Gastrocnemius medialis (tissue), 4 donors: ENCODE data around the gene ADAMTS8. TPM values are rescaled to one million over a fixed set of nuclear protein-coding genes. Genes with fewer than 3 reads are reported as not detected.
A peak's percentile ranks its signal among the peaks of the same experiment; 100 is the strongest.

Experiments used
- ATAC-seq, 2 donors: fragments of 150-250 bp; one replicate each; pipeline ENCODE4 v1.9.1; 2016
- DNase-seq, 2 donors: peaks; one replicate each; pipeline ENCODE4 v3.0.0-alpha.2; 2019
- H3K27ac ChIP-seq, 4 donors: fragments of 200-600 bp; sonication (generic); 1 replicate in 1 of 4; 2 replicates in 3 of 4; pipeline ENCODE4 v1.5.1; 2016 to 2018; ENCODE audit warnings: mild to moderate bottlenecking in 2 of 4, moderate library complexity in 1 of 4
- H3K27me3 ChIP-seq, 3 donors: fragments of 200-600 bp; sonication (generic) in 2 of 3; 1 replicate in 1 of 3; 2 replicates in 2 of 3; pipeline versions ENCODE4 v1.5.1 to v1.6.0; 2016 to 2019; ENCODE audit warnings: mild to moderate bottlenecking in 1 of 3, moderate library complexity in 1 of 3
- H3K36me3 ChIP-seq, 2 donors: fragments of 200-600 bp; sonication (generic) in 1 of 2; one replicate each; pipeline ENCODE4 v1.5.1; 2017 to 2018
- H3K4me1 ChIP-seq, 2 donors: fragments of 200-600 bp; sonication (generic) in 1 of 2; one replicate each; pipeline ENCODE4 v1.5.1; 2016 to 2017; ENCODE audit warnings: mild to moderate bottlenecking in 2 of 2
- H3K4me3 ChIP-seq, 4 donors: fragments of 200-600 bp; sonication (generic) in 3 of 4; 1 replicate in 1 of 4; 2 replicates in 3 of 4; pipeline ENCODE4 v1.5.1; 2016 to 2019; ENCODE audit warnings: mild to moderate bottlenecking in 2 of 4
- H3K9me3 ChIP-seq, 3 donors: fragments of 200-600 bp; sonication (generic) in 2 of 3; 1 replicate in 1 of 3; 2 replicates in 2 of 3; pipeline ENCODE4 v1.5.1; 2016 to 2019
- POLR2A ChIP-seq, 2 donors: fragments of 450-650 bp; IDR thresholded peaks; one replicate each; pipeline ENCODE4 v1.6.1; 2017; ENCODE audit warnings: antibody characterized with exemption in 2 of 2, mild to moderate bottlenecking in 2 of 2, moderate library complexity in 2 of 2
- in situ Hi-C, 4 donors: fragments of 200-750 bp; cut with MboI; loops; one replicate each; pipeline versions ENCODE4 v1.15.0 to v1.8.0; 2017; ENCODE audit warnings: low sequenced_read_pairs in 4 of 4
- intact Hi-C: fragments of 100-400 bp; cut with DNase I; formaldehyde crosslinking; loops from one replicate; pipeline ENCODE4 v1.15.1; 2023; ENCODE audit warnings: low total_unique reads
- total RNA-seq, 4 donors: library from RNA; depleted of rRNA; stranded (reverse); fragments of >200 nt; gene quantifications; one replicate each; pipeline versions ENCODE4 v1.1.0 to v1.2.3, GENCODE V29; 2016
- TF ChIP-seq, protein P1 (sequence below), 5 experiments: fragments of 450-650 bp in 3 of 5; fragments of 200-600 bp in 2 of 5; sonication (generic) in 2 of 5; IDR thresholded peaks in 4 of 5; conservative IDR thresholded peaks in 1 of 5; 1 replicate in 4 of 5; 2 replicates in 1 of 5; pipeline ENCODE4 v1.5.1; 2016 to 2019; ENCODE audit warnings: antibody characterized with exemption in 5 of 5, mild to moderate bottlenecking in 3 of 5, moderate library complexity in 3 of 5

Gene ADAMTS8
- total RNA-seq, 4 donors from 2014 or later = 0.26 to 0.46 (median 0.29) TPM; not detected in 1

DNA sequence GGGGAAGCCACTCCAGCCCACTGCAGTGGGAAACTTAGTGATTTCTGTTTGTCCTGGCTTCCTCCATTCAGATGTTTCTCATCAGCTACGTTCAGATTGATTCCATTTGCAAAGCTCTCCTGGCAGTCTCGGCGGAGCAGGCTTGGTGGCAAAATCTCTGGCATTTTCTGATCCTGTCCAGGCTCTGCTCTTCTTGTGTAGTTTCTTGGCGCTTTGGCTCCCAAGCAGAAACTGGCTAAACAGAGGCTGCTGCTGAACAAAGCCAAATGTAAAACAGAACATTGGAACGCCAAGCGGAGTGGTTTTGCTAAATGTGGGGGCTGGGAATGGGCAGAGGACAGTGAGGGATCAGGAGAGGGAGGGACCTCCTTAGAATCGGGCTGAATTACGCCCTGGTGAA, 36.7 kb downstream of the ADAMTS8 start:
- no peaks in the 10 kb centered on the region for H3K9me3 ChIP-seq
- ATAC-seq (no peak), DNase-seq (no peak)
- H3K27ac ChIP-seq = no peak overlapping the region
- no peaks in the 10 kb centered on the region for H3K4me1 ChIP-seq
- in situ Hi-C loops = loop anchor here in 1 of 4 donors (25.0 kb wide), 1 partner anchor 179 kb away; no protein-coding TSS in a partner anchor
- H3K27me3 ChIP-seq = no peaks in the 10 kb centered on the region
- TF ChIP-seq POLR2A (IDR thresholded peaks at IDR 0.05) = no peak
- TF ChIP-seq, protein P1, sequence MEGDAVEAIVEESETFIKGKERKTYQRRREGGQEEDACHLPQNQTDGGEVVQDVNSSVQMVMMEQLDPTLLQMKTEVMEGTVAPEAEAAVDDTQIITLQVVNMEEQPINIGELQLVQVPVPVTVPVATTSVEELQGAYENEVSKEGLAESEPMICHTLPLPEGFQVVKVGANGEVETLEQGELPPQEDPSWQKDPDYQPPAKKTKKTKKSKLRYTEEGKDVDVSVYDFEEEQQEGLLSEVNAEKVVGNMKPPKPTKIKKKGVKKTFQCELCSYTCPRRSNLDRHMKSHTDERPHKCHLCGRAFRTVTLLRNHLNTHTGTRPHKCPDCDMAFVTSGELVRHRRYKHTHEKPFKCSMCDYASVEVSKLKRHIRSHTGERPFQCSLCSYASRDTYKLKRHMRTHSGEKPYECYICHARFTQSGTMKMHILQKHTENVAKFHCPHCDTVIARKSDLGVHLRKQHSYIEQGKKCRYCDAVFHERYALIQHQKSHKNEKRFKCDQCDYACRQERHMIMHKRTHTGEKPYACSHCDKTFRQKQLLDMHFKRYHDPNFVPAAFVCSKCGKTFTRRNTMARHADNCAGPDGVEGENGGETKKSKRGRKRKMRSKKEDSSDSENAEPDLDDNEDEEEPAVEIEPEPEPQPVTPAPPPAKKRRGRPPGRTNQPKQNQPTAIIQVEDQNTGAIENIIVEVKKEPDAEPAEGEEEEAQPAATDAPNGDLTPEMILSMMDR (IDR thresholded peaks at IDR 0.05 in 4 of 5, conservative IDR thresholded peaks at IDR 0.05 in 1 of 5) = no peak
- H3K36me3 ChIP-seq = no peaks in the 10 kb centered on the region
- no peak overlapping the region for H3K4me3 ChIP-seq
- intact Hi-C loops = no loop called here

DNA sequence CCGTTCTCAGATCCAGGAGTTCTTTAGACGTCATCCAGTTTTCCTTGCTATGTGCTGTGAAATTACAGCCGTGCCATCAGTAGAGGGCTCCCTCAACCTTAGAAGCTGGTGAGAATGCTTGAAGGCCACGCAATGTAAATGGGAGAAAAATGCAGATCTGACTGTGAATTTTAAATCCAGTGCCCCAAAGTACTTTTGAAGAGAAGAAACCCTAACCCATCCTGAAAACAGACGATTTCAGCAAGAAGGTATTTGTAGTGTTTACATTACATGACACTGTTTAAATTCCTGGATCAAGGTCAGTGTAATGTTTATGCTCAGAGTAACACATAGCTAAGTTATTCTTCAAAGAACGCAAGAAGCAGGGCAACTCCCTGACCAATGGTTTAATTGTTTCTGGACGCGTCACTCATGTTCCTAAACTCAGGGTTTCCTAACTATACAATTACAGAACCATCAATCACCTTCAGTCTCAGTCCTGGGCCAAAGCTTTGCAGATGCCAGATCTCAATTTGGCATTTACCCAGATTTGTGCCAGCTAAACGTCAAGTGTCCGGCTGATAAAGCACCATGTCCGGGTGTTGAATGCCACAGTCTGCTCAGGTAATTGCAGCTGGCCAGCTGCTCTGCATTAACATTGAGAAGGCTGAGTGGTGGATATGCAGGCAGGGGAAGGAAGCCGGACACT, 38.2 kb downstream of the ADAMTS8 start:
- DNase-seq (no peak), ATAC-seq (peak; percentile 33 to 36)
- Histone ChIP-seq H3K9me3 (no peaks in the 10 kb centered on the region), H3K27me3 (no peaks in the 10 kb centered on the region), H3K27ac (no peak overlapping the region), H3K4me1 (no peaks in the 10 kb centered on the region), H3K36me3 (no peaks in the 10 kb centered on the region), H3K4me3 (no peak overlapping the region)
- no peak for TF ChIP-seq POLR2A (IDR thresholded peaks at IDR 0.05)
- TF ChIP-seq, protein P1 (IDR thresholded peaks at IDR 0.05 in 4 of 5, conservative IDR thresholded peaks at IDR 0.05 in 1 of 5) = no peak
- in situ Hi-C loops (loop anchor here in 1 of 4 donors (25.0 kb wide), 1 partner anchor 178 kb away; no protein-coding TSS in a partner anchor), intact Hi-C loops (no loop called here)

DNA sequence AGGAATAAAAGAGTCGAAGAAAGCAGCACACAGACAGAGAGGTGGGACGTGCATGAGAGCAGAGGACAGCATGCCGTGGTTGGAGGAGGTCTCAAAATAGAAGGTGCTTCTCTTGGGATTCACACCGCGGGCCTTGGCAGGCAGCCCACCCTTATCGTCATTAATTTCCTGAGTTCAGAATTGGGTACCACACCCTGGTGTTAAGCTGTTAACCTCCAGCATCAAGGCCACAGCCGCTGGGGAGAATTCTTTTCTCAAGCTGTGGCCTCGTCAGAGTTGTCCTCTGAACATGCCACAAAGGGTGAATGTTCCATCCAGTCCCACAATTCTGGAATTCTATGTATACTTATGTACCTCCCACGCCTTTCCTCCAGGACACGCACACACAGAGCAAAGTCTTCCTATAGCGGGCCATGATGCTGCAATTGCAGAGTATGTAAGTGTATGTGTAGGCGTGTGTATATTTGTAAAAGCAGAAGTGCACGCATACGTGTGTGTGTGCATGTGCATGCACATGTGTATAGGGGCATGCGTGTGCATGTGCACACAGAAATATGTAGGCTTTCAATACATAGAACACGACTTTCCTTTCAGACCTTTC, 39.0 kb downstream of the ADAMTS8 start:
- peaks cover under 1 to 2% of the 10 kb centered on the region in 2 donors for H3K4me1 ChIP-seq
- intact Hi-C loops (no loop called here), in situ Hi-C loops (loop anchor here in 1 of 4 donors (25.0 kb wide), 1 partner anchor 177 kb away; no protein-coding TSS in a partner anchor)
- no peaks in the 10 kb centered on the region for H3K27me3 ChIP-seq
- DNase-seq = no peak
- no peak for ATAC-seq
- TF ChIP-seq, protein P1 (IDR thresholded peaks at IDR 0.05 in 4 of 5, conservative IDR thresholded peaks at IDR 0.05 in 1 of 5) = no peak
- TF ChIP-seq POLR2A (IDR thresholded peaks at IDR 0.05) = no peak
- no peaks in the 10 kb centered on the region for H3K36me3 ChIP-seq
- no peaks in the 10 kb centered on the region for H3K9me3 ChIP-seq
- peak overlapping the region in 1 of 4 donors; percentile 20 for H3K4me3 ChIP-seq
- H3K27ac ChIP-seq = no peak overlapping the region

DNA sequence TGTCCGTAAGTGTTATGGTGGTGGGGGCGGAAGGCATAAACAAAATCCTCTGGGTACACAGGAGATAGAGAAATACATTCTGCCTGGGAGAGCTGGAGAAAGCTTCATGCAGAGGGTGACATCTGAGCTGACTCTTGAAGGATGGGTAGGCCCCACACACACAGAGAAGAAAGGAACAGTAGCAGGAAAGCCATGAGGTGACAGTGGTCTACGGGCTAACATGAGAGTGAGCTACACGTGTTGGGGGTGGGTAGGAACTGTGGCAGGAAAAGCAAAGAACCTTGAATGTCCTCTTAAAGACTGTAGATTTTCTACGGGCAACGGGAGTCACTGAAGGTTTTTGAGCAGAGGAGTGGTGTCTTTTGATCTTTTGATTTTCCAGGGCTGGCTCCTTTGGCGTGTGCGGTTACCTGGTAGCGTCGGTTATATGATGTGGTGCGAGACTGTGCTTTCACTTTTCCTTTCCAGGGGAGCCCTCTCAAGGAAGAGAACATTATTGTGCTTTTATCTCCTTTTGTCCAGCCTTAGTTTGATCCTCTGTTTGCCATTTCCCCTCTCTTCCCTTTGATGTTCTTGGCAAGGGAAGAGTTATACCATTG, 39.7 kb downstream of the ADAMTS8 start:
- H3K4me3 ChIP-seq = peak overlapping the region in 1 of 4 donors; percentile 20

More for the DNA sequence above, 39.7 kb downstream of the ADAMTS8 start:
- Histone ChIP-seq H3K9me3 (no peaks in the 10 kb centered on the region), H3K27ac (no peak overlapping the region), H3K4me1 (peaks cover 8 to 9% of the 10 kb centered on the region in 2 donors), H3K36me3 (no peaks in the 10 kb centered on the region), H3K27me3 (no peaks in the 10 kb centered on the region)
- TF ChIP-seq, protein P1 (IDR thresholded peaks at IDR 0.05 in 4 of 5, conservative IDR thresholded peaks at IDR 0.05 in 1 of 5) = no peak
- no peak for TF ChIP-seq POLR2A (IDR thresholded peaks at IDR 0.05)
- in situ Hi-C loops (loop anchor here in 1 of 4 donors (25.0 kb wide), 1 partner anchor 176 kb away; no protein-coding TSS in a partner anchor), intact Hi-C loops (no loop called here)
- ATAC-seq (no peak), DNase-seq (no peak)
